Astrocyte of the hippocampus (primary cell): Measurements from ENCODE around the gene AFF3.

Source experiments
- DNase-seq: peaks from one replicate; pipeline ENCODE4 v3.0.0; 2011; ENCODE audit warnings: low read depth, low spot score

AFF3 gene

GRCh38 chr2:100043081-100043890 lies 99.1 kb downstream of the AFF3 start:
- DNase-seq: no peak

GRCh38 chr2:100042562-100042961 lies 99.8 kb downstream of the AFF3 start:
- DNase-seq: no peak

GRCh38 chr2:100041946-100042345 lies 100.4 kb downstream of the AFF3 start:
- DNase-seq: no peak

- no peak for DNase-seq
Measured at GRCh38 chr2:100041385-100041784, 101.0 kb downstream of the AFF3 start.

GRCh38 chr2:100040906-100041305 lies 101.5 kb downstream of the AFF3 start:
- DNase-seq: no peak

GRCh38 chr2:100039291-100039980 lies 103.0 kb downstream of the AFF3 start:
- no peak for DNase-seq

GRCh38 chr2:100038011-100038410 lies 104.4 kb downstream of the AFF3 start:
- no peak for DNase-seq

GRCh38 chr2:100036793-100037192 lies 105.6 kb downstream of the AFF3 start:
- DNase-seq: no peak

- no peak for DNase-seq
Measured at GRCh38 chr2:100036026-100036425, 106.4 kb downstream of the AFF3 start.

- no peak for DNase-seq
Measured at GRCh38 chr2:100034431-100034830, 108.0 kb downstream of the AFF3 start.

- DNase-seq: no peak
Measured at GRCh38 chr2:100033976-100034375, 108.4 kb downstream of the AFF3 start.

- DNase-seq: no peak
Measured at GRCh38 chr2:100031604-100032003, 110.8 kb downstream of the AFF3 start.

GRCh38 chr2:100029460-100029859 lies 112.9 kb downstream of the AFF3 start:
- DNase-seq: no peak

GRCh38 chr2:100021791-100022340 lies 120.5 kb downstream of the AFF3 start:
- no peak for DNase-seq

- DNase-seq: no peak
Measured at GRCh38 chr2:100019499-100019898, 122.9 kb downstream of the AFF3 start.

- peak; percentile 61 for DNase-seq
Measured at GRCh38 chr2:100018341-100019193, 123.8 kb downstream of the AFF3 start.

- peak; percentile 72 for DNase-seq
Measured at GRCh38 chr2:100017633-100018032, 124.8 kb downstream of the AFF3 start.

GRCh38 chr2:100016756-100017155 lies 125.6 kb downstream of the AFF3 start:
- no peak for DNase-seq

- no peak for DNase-seq
Measured at GRCh38 chr2:100015849-100016248, 126.5 kb downstream of the AFF3 start.

- DNase-seq: peak; percentile 93
Measured at GRCh38 chr2:100013892-100014677, 128.3 kb downstream of the AFF3 start.

- no peak for DNase-seq
Measured at GRCh38 chr2:100012561-100012960, 129.8 kb downstream of the AFF3 start.
